Measurements from ENCODE around the gene SH3RF3. TPM values are rescaled to one million over a fixed set of nuclear protein-coding genes. Genes with fewer than 3 reads are reported as not detected.

SH3RF3 gene
- total RNA-seq, 2 donors from 2014 or later: 1.3 to 2.5 TPM

DNA sequence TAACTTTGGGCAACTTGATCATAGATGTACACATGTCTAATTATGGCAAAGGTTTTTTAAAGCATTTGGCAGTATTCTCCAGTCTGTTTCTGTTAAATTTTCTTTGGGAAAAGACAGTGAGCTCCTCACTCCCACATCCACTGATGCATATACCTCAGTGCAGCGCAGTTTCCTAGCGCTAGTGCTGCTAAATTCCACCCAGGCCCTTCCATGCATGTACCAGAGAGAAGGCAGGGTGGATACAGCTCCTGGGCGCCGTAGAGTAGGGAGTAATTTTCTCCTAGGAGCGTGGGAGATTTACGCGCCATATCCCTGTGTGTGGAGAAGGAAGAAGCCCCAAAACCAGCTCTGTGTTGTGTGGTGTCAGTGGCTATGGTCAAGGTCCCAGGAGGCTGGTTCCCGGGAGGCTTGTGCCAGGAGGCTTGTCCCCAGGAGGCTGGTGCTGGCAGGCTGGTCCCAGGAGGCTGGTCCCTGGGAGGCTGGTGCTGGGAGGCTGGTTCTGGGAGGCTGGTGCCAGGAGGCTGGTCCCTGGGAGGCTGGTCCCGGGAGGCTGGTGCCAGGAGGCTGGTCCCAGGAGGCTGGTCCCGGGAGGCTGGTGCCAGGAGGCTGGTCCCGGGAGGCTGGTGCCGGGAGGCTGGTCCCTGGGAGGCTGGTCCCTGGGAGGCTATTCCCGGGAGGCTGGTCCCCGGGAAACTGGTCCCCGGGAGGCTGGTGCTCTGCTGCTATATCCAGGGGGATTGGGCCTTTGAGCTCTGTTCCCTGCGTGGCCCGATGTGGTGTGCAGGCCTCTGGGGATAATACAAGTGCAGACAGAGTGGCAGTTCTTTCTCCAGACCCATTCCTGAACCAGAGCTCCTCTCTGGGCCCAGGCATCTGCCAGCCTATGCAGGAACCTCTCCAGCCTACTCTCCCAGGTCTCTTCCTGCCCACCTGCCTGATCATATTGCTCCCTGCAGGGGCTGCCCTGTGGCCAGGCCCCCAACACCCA, 323.6 kb downstream of the SH3RF3 start:
- TF ChIP-seq, protein P1, sequence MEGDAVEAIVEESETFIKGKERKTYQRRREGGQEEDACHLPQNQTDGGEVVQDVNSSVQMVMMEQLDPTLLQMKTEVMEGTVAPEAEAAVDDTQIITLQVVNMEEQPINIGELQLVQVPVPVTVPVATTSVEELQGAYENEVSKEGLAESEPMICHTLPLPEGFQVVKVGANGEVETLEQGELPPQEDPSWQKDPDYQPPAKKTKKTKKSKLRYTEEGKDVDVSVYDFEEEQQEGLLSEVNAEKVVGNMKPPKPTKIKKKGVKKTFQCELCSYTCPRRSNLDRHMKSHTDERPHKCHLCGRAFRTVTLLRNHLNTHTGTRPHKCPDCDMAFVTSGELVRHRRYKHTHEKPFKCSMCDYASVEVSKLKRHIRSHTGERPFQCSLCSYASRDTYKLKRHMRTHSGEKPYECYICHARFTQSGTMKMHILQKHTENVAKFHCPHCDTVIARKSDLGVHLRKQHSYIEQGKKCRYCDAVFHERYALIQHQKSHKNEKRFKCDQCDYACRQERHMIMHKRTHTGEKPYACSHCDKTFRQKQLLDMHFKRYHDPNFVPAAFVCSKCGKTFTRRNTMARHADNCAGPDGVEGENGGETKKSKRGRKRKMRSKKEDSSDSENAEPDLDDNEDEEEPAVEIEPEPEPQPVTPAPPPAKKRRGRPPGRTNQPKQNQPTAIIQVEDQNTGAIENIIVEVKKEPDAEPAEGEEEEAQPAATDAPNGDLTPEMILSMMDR (IDR thresholded peaks at IDR 0.05): no peak
- no peaks in the 10 kb centered on the region for H3K27me3 ChIP-seq
- H3K4me3 ChIP-seq: no peak overlapping the region
- H3K9me3 ChIP-seq: no peaks in the 10 kb centered on the region
- intact Hi-C loops (cut with DNase I): no loop called here
- no peaks in the 10 kb centered on the region for H3K36me3 ChIP-seq
- H3K27ac ChIP-seq: no peak overlapping the region
- DNase-seq: no peak
- H3K4me1 ChIP-seq: no peaks in the 10 kb centered on the region
- H3K9ac ChIP-seq (ENCODE audit: low read depth in 2 of 2, low read length in 2 of 2): no peak overlapping the region

DNA sequence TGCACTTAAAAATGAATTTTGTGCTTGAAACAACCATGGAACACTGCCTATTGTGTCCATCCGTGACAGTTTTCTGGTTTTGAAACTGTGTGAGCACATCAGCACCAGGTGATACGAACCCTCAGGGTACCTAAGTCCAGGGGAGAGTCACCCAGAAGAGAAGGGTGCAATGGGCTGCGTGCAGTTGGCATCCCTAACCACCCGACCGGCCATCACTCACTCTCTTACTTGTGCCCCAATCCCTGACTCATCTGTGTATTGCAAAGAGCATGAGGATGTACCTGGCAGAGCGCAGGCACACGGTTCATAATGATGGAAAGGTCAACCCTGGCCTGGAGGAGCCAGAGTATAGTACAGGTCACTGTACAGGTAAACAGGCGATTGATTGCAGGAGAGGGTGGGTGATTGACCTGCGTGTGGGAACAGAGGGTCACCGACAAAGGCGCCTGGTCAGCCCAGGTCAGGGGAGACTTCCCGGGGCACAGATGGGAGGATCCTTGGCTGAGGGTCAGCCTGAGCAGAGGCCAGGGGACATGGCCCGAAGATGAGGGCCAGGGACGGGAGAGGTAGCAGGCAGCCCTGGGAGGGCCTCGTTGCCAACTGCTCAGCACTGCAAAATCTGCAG, 324.5 kb downstream of the SH3RF3 start:
- H3K36me3 ChIP-seq: no peaks in the 10 kb centered on the region

DNA sequence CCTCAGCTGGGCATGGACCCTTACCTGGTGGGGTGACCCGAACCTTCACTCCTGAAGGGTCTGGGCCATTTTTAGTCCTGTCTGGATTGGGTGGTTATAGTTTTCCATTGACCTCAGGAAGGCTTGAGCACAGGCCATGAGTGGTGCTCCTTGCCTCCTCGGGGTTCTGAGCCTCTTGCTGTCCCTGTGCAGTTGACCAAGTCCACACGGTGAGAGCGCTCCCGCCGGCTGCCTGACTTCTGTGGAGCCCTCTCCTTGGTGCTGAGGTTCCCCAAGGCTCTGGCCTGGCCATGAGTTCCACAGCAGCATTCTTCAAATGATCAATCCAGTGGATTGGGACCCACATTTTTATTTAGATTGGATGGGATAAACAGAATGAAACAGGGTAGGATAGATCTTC, 325.3 kb downstream of the SH3RF3 start:
- no peaks in the 10 kb centered on the region for H3K9me3 ChIP-seq
- no peak overlapping the region for H3K27ac ChIP-seq
- no peaks in the 10 kb centered on the region for H3K27me3 ChIP-seq
- no peak overlapping the region for H3K4me3 ChIP-seq
- TF ChIP-seq, protein P1 (IDR thresholded peaks at IDR 0.05): no peak
- H3K9ac ChIP-seq (ENCODE audit: low read depth in 2 of 2, low read length in 2 of 2): no peak overlapping the region
- no peak for DNase-seq
- intact Hi-C loops (cut with DNase I): no loop called here
- no peaks in the 10 kb centered on the region for H3K4me1 ChIP-seq
- no peaks in the 10 kb centered on the region for H3K36me3 ChIP-seq

More for the DNA sequence above, 324.5 kb downstream of the SH3RF3 start:
- intact Hi-C loops (cut with DNase I): no loop called here
- no peaks in the 10 kb centered on the region for H3K9me3 ChIP-seq
- H3K4me1 ChIP-seq: no peaks in the 10 kb centered on the region
- TF ChIP-seq, protein P1 (IDR thresholded peaks at IDR 0.05): no peak
- H3K27me3 ChIP-seq: no peaks in the 10 kb centered on the region
- no peak overlapping the region for H3K4me3 ChIP-seq
- no peak for DNase-seq
- no peak overlapping the region for H3K9ac ChIP-seq (ENCODE audit: low read depth in 2 of 2, low read length in 2 of 2)
- no peak overlapping the region for H3K27ac ChIP-seq

DNA sequence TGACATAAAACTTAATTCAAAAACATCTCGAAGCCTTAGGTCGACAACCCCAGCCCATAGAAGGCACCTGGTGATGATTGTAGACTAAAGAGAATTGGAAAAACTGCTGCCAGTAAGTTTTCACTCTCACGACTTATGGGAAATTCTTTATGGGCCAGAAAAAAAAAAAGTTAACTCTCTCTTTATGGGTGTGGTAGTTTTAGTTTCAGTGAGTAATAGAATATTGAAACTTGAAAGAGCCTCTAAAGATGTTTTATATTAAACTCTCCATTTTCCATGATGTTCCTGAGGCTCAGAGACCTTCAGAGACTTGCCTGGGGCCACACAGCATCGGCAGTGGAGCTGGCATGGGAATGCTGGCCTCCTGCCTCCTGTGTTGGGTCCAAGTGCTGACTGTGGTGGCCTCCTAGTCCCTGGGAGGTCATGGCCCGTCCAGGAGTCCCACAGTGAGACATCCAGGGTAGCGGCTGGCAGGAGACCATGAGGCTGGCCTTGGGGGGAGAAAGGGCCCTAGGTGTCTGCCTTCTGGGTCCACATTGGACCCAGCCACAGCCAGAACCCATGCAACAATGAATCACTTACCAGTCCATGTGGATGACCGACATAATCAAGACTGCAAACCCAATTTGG, 325.9 kb downstream of the SH3RF3 start:
- no peaks in the 10 kb centered on the region for H3K9me3 ChIP-seq
- TF ChIP-seq, protein P1 (IDR thresholded peaks at IDR 0.05): no peak
- intact Hi-C loops (cut with DNase I): no loop called here
- H3K9ac ChIP-seq (ENCODE audit: low read depth in 2 of 2, low read length in 2 of 2): no peak overlapping the region
- no peak overlapping the region for H3K27ac ChIP-seq
- no peaks in the 10 kb centered on the region for H3K4me1 ChIP-seq
- no peaks in the 10 kb centered on the region for H3K27me3 ChIP-seq
- no peak for DNase-seq
- H3K4me3 ChIP-seq: no peak overlapping the region
- no peaks in the 10 kb centered on the region for H3K36me3 ChIP-seq
